K562 treated with DMSO at 1 percent for 12 hours (cell line): Measurements from ENCODE around the gene POU6F1. TPM values are rescaled to one million over a fixed set of nuclear protein-coding genes. Genes with fewer than 3 reads are reported as not detected.

Source experiments
- total RNA-seq: library from RNA; unstranded; fragments of 300-600 nt; gene quantifications from 2 replicates; pipeline ENCODE4 v1.2.3, GENCODE V29; 2022; ENCODE audit not compliant: insufficient read depth

POU6F1 gene, protein sequence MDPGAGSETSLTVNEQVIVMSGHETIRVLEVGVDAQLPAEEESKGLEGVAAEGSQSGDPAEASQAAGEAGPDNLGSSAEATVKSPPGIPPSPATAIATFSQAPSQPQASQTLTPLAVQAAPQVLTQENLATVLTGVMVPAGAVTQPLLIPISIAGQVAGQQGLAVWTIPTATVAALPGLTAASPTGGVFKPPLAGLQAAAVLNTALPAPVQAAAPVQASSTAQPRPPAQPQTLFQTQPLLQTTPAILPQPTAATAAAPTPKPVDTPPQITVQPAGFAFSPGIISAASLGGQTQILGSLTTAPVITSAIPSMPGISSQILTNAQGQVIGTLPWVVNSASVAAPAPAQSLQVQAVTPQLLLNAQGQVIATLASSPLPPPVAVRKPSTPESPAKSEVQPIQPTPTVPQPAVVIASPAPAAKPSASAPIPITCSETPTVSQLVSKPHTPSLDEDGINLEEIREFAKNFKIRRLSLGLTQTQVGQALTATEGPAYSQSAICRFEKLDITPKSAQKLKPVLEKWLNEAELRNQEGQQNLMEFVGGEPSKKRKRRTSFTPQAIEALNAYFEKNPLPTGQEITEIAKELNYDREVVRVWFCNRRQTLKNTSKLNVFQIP
- 1.9 and 2.8 TPM in 2 replicates for total RNA-seq

GRCh38 chr12:51217968-51218606, at the start of gene POU6F1:
Gene POU6F1 (minus strand): TSS chr12:51218062. CDS start chr12:51206836, 11,226 bp downstream.

DNA sequence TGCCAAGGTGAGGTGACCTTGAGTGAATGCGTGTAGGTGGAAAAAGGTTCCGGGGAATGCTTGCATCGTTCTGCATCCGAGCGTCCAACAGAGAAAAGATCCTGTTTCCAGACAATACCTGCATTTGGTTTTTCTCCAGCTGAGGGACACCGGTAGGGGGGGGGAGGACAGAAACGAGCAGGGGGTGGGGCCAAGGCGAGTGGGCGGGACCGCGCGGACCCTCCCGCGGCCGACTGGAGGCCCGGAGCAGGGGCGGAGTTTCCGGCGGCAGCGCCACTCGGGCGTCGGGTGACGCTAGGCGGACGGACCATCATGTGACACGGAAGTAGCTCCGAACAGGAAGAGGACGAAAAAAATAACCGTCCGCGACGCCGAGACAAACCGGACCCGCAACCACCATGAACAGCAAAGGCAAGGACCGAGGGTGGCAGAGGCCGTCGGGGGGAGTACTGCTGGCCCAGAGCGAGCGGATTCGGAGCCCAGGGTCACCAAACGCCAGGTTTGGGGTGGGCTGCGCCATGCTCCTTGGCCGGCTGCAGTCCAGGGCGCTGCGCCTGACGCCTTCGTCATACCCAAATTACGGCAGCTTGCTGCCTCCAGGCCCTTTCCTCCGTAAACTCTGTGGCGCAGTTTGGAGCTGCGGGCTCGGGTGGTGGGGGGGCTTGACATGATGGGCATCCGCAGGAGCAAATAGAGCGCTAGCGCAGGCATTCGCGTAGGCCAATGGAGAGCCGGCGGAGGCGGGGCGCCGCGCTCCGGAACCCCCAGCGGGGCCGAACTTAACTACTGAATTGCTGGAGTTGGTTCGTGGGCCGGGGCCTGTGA, 20.9 kb upstream of the POU6F1 start, which contains the start of gene DAZAP2:
Gene DAZAP2, plus strand, starts transcription at position 317 of the 825 bp plus-strand sequence. Its CDS starts 82 bp downstream, at position 399.

DNA sequence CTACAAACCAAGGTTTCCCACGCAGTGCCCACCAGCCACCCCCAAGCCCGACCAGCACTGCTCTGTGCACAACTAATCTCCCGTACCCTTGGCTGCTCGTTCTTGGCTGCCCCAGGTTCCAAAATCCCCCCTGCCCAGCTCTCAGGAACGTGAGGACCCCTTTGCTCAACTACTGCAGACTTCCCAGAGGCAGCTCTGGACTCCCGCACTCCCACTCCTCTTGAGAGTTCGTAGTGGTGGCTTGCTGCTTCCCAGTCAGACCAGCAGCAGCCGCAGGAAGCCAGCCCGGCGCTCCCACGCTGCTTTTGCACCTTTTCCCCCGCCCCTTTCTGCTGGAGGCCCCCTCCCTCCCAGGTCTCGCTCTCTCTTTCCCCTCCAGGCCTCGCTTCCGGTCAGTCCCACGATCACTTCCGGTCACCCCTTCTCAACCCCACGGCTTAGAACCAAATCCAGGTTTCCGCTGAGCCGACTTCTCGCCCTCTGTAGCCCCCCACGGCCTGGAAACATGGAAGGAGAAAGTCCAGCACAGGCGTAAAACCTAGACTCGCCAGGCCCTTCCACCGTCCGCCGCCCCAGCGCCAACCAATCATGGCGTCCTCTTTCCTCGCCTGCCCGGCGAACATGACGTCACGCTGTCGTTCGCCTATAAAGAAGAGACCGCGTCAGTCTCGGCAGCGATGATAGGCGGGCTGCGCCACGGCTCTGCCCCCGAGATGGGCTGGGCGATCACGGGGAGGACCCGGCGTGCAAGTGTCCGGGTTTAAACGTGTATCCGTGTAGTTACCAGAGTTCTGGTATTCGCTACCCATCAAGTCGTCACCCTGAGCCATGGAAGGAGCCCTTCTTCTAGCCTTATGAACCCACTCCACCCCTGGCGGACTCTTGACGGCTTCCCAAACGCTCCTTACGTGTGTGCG, 45.1 kb downstream of the POU6F1 start, which contains the start of gene TFCP2:
Gene TFCP2, minus strand, starts transcription at position 621 of the 917 bp plus-strand sequence. CDS start 713 bp downstream, outside the sequence.

Other genes starting within 250 kb of the POU6F1 start
- gene SLC11A2, start 191.7 kb downstream of the POU6F1 start, total RNA-seq = 8.9 and 32.9 TPM in 2 replicates
- gene LETMD1, start 169.7 kb downstream of the POU6F1 start, total RNA-seq = 106 and 151 TPM in 2 replicates
- 8.3 and 25.6 TPM in 2 replicates for gene CSRNP2, start 134.5 kb downstream of the POU6F1 start, total RNA-seq
- 8.0 and 17.6 TPM in 2 replicates for gene TFCP2, start 44.9 kb downstream of the POU6F1 start, total RNA-seq
- gene DAZAP2, start 20.8 kb upstream of the POU6F1 start, total RNA-seq = 136 and 326 TPM in 2 replicates
- 25.1 and 29.9 TPM in 2 replicates for gene SMAGP, start 52.4 kb upstream of the POU6F1 start, total RNA-seq
- gene BIN2, start 106.1 kb upstream of the POU6F1 start, total RNA-seq = 0.42 TPM in 1 of 2 replicates, not detected in the other
- not detected in 2 replicates for gene CELA1, start 128.6 kb upstream of the POU6F1 start, total RNA-seq
- 1.7 and 7.1 TPM in 2 replicates for gene GALNT6, start 173.3 kb upstream of the POU6F1 start, total RNA-seq
- not detected in 2 replicates for gene SLC4A8, start 206.8 kb upstream of the POU6F1 start, total RNA-seq